ENCODE data around the gene GRID2.

- TF ChIP-seq POLR2AphosphoS5 (IDR thresholded peaks at IDR 0.05; ENCODE audit: low read depth, low read length): no peak
- no peak for TF ChIP-seq REST (IDR thresholded peaks at IDR 0.05; ENCODE audit: insufficient read depth in 1 of 2, low read depth in 2 of 2, low read length in 2 of 2)
- TF ChIP-seq TAF1 (IDR thresholded peaks at IDR 0.05; ENCODE audit: borderline replicate concordance, insufficient read depth, low read length): no peak
- TF ChIP-seq SIN3A (IDR thresholded peaks at IDR 0.05; ENCODE audit: borderline replicate concordance, insufficient read depth, low read length): no peak
- no peak for TF ChIP-seq FOXP2 (optimal IDR thresholded peaks at IDR 0.05; ENCODE audit: borderline replicate concordance, extremely low read depth, extremely low read length, insufficient read depth)
These were observed 47.9 kb upstream of the GRID2 start for GRCh38 chr4:92255920-92256244.
